Activated B cell treated with CpG ODN at 0.5 μM for 24 hours (primary cell): ENCODE data around the gene IGFN1. TPM values are rescaled to one million over a fixed set of nuclear protein-coding genes. Genes with fewer than 3 reads are reported as not detected.

Experiments used
- ATAC-seq: fragments of 200-7000 bp; cut with Tn5 transposase; one replicate; pipeline ENCODE4 v1.10.0; 2021; ENCODE audit warnings: low read depth, mild to moderate bottlenecking, moderate library complexity
- CTCF ChIA-PET: fragments of 350-600 bp; sonication (Branson Sonifier 250); formaldehyde crosslinking; loops from one replicate; lab custom pipeline; 2021; ENCODE audit warnings: antibody characterized with exemption; lab: Charles Lee
- POLR2A ChIA-PET: fragments of 350-600 bp; sonication (Branson Sonifier 250); formaldehyde crosslinking; loops from one replicate; lab custom pipeline; 2021; ENCODE audit warnings: antibody characterized with exemption; lab: Charles Lee
- DNase-seq: peaks from one replicate; pipeline ENCODE4 v3.0.0; 2022
- H3K27ac Mint-ChIP-seq: one replicate; pipeline ENCODE4 v1.8.0; 2020; ENCODE audit warnings: mixed read lengths
- H3K27me3 Mint-ChIP-seq: one replicate; pipeline ENCODE4 v1.8.0; 2021; ENCODE audit warnings: mixed read lengths
- H3K36me3 Mint-ChIP-seq: one replicate; pipeline ENCODE4 v1.8.0; 2021; ENCODE audit warnings: low read depth, mixed read lengths
- H3K4me1 Mint-ChIP-seq: one replicate; pipeline ENCODE4 v1.8.0; 2021; ENCODE audit warnings: mixed read lengths
- H3K4me3 Mint-ChIP-seq: one replicate; pipeline ENCODE4 v1.8.0; 2020; ENCODE audit warnings: mild to moderate bottlenecking, mixed read lengths
- H3K9me3 Mint-ChIP-seq: one replicate; pipeline ENCODE4 v1.8.0; 2020; ENCODE audit warnings: mixed read lengths
- CTCF ChIP-seq: fragments of 200-600 bp; IDR thresholded peaks from one replicate; pipeline ENCODE4 v1.8.0; 2022; ENCODE audit warnings: antibody characterized with exemption, mild to moderate bottlenecking
- intact Hi-C: fragments of 100-400 bp; cut with micrococcal nuclease; formaldehyde crosslinking; loops from one replicate; pipeline ENCODE4 v1.15.1; 2024
- total RNA-seq: library from RNA; stranded (reverse); gene quantifications from 2 replicates; pipeline ENCODE4 v1.2.3, GENCODE V29; 2022

IGFN1 gene
- total RNA-seq, 1 donor from 2014 or later, result not detected

GRCh38 chr1:201212461-201213055, 21.9 kb downstream of the IGFN1 start:
- TF ChIP-seq CTCF, result no peak
- Mint-ChIP-seq H3K27ac (no peak overlapping the region), H3K36me3 (no peaks in the 10 kb centered on the region), H3K4me1 (no peaks in the 10 kb centered on the region), H3K9me3 (no peaks in the 10 kb centered on the region), H3K27me3 (peaks cover 15% of the 10 kb centered on the region), H3K4me3 (no peak overlapping the region)
- no peak for ATAC-seq
- CTCF ChIA-PET, result no interaction called here
- intact Hi-C loops, result no loop called here
- peak; percentile 9 for DNase-seq
- POLR2A ChIA-PET, result no interaction called here

- DNase-seq (no peak), ATAC-seq (no peak)
- Mint-ChIP-seq H3K4me1 (no peaks in the 10 kb centered on the region), H3K9me3 (no peaks in the 10 kb centered on the region), H3K27ac (no peak overlapping the region), H3K36me3 (no peaks in the 10 kb centered on the region), H3K4me3 (no peak overlapping the region), H3K27me3 (peaks cover 9% of the 10 kb centered on the region)
- no peak for TF ChIP-seq CTCF
- POLR2A ChIA-PET, result no interaction called here
- intact Hi-C loops, result no loop called here
- CTCF ChIA-PET, result no interaction called here
These were observed 22.6 kb downstream of the IGFN1 start for GRCh38 chr1:201213106-201213770.

- Mint-ChIP-seq H3K9me3 (no peaks in the 10 kb centered on the region), H3K4me3 (no peak overlapping the region), H3K36me3 (no peaks in the 10 kb centered on the region), H3K27me3 (peaks cover 9% of the 10 kb centered on the region), H3K4me1 (no peaks in the 10 kb centered on the region), H3K27ac (no peak overlapping the region)
- ChIA-PET CTCF (no interaction called here), POLR2A (no interaction called here)
- intact Hi-C loops, result no loop called here
- TF ChIP-seq CTCF, result no peak
- ATAC-seq (no peak), DNase-seq (no peak)
These were observed 23.3 kb downstream of the IGFN1 start for GRCh38 chr1:201213926-201214325.

- intact Hi-C loops, result no loop called here
- peaks cover 8% of the 10 kb centered on the region for H3K27me3 Mint-ChIP-seq
- CTCF ChIA-PET, result no interaction called here
- no peaks in the 10 kb centered on the region for H3K9me3 Mint-ChIP-seq
- no peaks in the 10 kb centered on the region for H3K36me3 Mint-ChIP-seq
- DNase-seq, result no peak
- no peak for ATAC-seq
- TF ChIP-seq CTCF, result no peak
- POLR2A ChIA-PET, result no interaction called here
- no peaks in the 10 kb centered on the region for H3K4me1 Mint-ChIP-seq
- H3K4me3 Mint-ChIP-seq, result no peak overlapping the region
- H3K27ac Mint-ChIP-seq, result no peak overlapping the region
These were observed 23.8 kb downstream of the IGFN1 start for GRCh38 chr1:201214461-201214860.

GRCh38 chr1:201214886-201215285, 24.3 kb downstream of the IGFN1 start:
- Mint-ChIP-seq H3K27me3 (peaks cover 5% of the 10 kb centered on the region), H3K9me3 (no peaks in the 10 kb centered on the region), H3K36me3 (no peaks in the 10 kb centered on the region), H3K27ac (no peak overlapping the region), H3K4me3 (no peak overlapping the region), H3K4me1 (no peaks in the 10 kb centered on the region)
- DNase-seq (no peak), ATAC-seq (no peak)
- intact Hi-C loops, result no loop called here
- TF ChIP-seq CTCF, result no peak
- CTCF ChIA-PET, result no interaction called here
- POLR2A ChIA-PET, result no interaction called here
